Gastroesophageal sphincter (tissue), 3 donors: ENCODE data around the gene DISP2.

ENCODE experiments used
- POLR2A ChIP-seq, 2 donors: fragments of 450-650 bp; IDR thresholded peaks; one replicate each; pipeline ENCODE4 v1.6.1; 2017; ENCODE audit warnings: antibody characterized with exemption in 2 of 2, mild to moderate bottlenecking in 2 of 2, moderate library complexity in 1 of 2
- POLR2AphosphoS5 ChIP-seq: sonication (generic); formaldehyde crosslinking; IDR thresholded peaks from one replicate; pipeline ENCODE4 v1.6.1; 2017; ENCODE audit warnings: antibody characterized with exemption
- TF ChIP-seq, protein P1 (sequence below), 4 experiments: fragments of 200-600 bp in 2 of 4; fragments of 450-650 bp in 2 of 4; sonication (generic) in 1 of 4; IDR thresholded peaks; one replicate each; pipeline ENCODE4 v1.5.1; 2017 to 2019; ENCODE audit warnings: antibody characterized with exemption in 4 of 4, mild to moderate bottlenecking in 2 of 4, moderate library complexity in 2 of 4

DNA sequence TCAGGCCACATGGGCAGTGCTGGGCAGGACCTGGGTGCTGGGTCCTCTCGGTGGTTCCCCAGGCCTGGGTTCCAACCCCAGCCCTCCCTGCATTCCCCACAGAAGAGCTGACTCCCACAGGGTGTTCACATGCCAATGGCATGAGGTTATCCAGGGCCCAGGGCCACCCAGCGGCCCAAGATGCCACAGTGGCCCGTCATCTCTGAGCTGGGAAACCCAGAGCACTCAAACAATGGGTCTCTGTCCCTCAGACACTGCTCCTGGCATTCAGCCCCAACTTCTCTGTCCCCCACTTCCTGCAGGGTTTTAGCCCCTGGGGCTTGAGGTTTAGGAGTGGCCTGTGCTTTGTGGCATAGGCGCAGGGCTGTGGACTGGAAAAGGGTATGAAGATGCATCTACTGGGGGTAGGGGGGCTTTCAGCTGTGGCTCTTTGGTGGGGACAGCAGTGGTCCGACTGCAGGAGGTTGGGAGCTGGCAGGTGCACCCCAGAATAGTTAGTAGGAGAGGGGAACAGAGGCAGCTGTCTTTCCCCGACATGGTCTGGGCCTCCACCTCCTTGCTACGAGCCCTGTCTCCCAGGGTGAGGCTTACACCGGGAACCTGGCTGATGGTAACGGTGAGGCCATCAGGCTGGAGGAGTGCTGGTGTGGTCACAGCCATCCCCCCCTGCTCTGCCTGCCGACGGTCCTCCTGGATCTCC is 18.9 kb upstream of the DISP2 start:
- TF ChIP-seq, protein P1, sequence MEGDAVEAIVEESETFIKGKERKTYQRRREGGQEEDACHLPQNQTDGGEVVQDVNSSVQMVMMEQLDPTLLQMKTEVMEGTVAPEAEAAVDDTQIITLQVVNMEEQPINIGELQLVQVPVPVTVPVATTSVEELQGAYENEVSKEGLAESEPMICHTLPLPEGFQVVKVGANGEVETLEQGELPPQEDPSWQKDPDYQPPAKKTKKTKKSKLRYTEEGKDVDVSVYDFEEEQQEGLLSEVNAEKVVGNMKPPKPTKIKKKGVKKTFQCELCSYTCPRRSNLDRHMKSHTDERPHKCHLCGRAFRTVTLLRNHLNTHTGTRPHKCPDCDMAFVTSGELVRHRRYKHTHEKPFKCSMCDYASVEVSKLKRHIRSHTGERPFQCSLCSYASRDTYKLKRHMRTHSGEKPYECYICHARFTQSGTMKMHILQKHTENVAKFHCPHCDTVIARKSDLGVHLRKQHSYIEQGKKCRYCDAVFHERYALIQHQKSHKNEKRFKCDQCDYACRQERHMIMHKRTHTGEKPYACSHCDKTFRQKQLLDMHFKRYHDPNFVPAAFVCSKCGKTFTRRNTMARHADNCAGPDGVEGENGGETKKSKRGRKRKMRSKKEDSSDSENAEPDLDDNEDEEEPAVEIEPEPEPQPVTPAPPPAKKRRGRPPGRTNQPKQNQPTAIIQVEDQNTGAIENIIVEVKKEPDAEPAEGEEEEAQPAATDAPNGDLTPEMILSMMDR (IDR thresholded peaks at IDR 0.05), result no peak
- peak in 1 of 2 donors; percentile 24 for TF ChIP-seq POLR2A (IDR thresholded peaks at IDR 0.05)
- TF ChIP-seq POLR2AphosphoS5, result peak; percentile 83
